Measurements from ENCODE around the gene CCDC149. TPM values are rescaled to one million over a fixed set of nuclear protein-coding genes. Genes with fewer than 3 reads are reported as not detected.
A peak's percentile ranks its signal among the peaks of the same experiment; 100 is the strongest.

Gene CCDC149
- total RNA-seq, 2 donors from 2014 or later: 4.9 to 5.5 TPM

DNA sequence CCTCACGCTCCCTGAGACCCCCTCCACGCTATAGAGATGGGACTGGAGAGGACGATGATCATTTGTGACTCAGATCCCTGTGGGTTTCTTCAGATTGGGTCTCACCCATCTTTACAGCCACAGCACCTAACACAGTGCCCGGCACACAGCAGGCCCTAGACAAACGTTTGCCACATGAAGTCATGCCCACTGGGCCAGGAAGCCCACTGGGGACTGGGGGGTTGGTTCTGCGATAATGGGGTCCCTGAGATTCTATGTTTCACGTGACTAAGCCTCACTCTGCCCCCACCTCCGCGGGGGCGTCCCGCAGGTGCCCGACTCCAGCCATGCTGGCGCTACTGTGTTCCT lies 113.7 kb downstream of the CCDC149 start:
- WGBS, 2 experiments (ENCODE audit: insufficient coverage in 1 of 2, insufficient read length in 1 of 2): 94 to 96% methylated on average over 7 to 13 of the region's 13 CpGs
- Histone ChIP-seq H3K4me3 (ENCODE audit: low read length) (no peak overlapping the region), H3K27me3 (ENCODE audit: control insufficient read depth, insufficient read depth, low read length, poor library complexity, severe bottlenecking) (peaks cover 70% of the 10 kb centered on the region), H3K9ac (ENCODE audit: extremely low read depth, low read length, poor library complexity, severe bottlenecking) (no peak overlapping the region), H3K4me1 (ENCODE audit: control insufficient read depth, insufficient read depth, low read length) (peaks cover 14% of the 10 kb centered on the region), H3K9me3 (ENCODE audit: control insufficient read depth, low read length) (no peaks in the 10 kb centered on the region), H3K27ac (ENCODE audit: low read depth, low read length) (no peak overlapping the region), H3K36me3 (ENCODE audit: control insufficient read depth, insufficient read depth, low read length) (no peaks in the 10 kb centered on the region)
- no peak overlapping the region for H3K27ac Mint-ChIP-seq
- DNase-seq: no peak
- no peak for TF ChIP-seq CTCF (conservative IDR thresholded peaks at IDR 0.05)
- H3K36me3 Mint-ChIP-seq (ENCODE audit: low read depth): no peaks in the 10 kb centered on the region
- peak overlapping the region; percentile 20 for H3K4me3 Mint-ChIP-seq
- H3K4me1 Mint-ChIP-seq: peaks cover 37% of the 10 kb centered on the region
- no peaks in the 10 kb centered on the region for H3K9me3 Mint-ChIP-seq
- peaks cover 96% of the 10 kb centered on the region for H3K27me3 Mint-ChIP-seq (ENCODE audit: insufficient read depth)

GRCh38 chr4:24798036-24798610 lies 114.7 kb downstream of the CCDC149 start:
- Mint-ChIP-seq H3K36me3 (ENCODE audit: low read depth) (no peaks in the 10 kb centered on the region), H3K27ac (no peak overlapping the region), H3K9me3 (no peaks in the 10 kb centered on the region), H3K4me1 (peaks cover 45% of the 10 kb centered on the region), H3K27me3 (ENCODE audit: insufficient read depth) (peaks cover 88% of the 10 kb centered on the region), H3K4me3 (no peak overlapping the region)
- Histone ChIP-seq H3K9ac (ENCODE audit: extremely low read depth, low read length, poor library complexity, severe bottlenecking) (no peak overlapping the region), H3K4me3 (ENCODE audit: low read length) (no peak overlapping the region), H3K27ac (ENCODE audit: low read depth, low read length) (no peak overlapping the region), H3K9me3 (ENCODE audit: control insufficient read depth, low read length) (no peaks in the 10 kb centered on the region), H3K4me1 (ENCODE audit: control insufficient read depth, insufficient read depth, low read length) (peaks cover 14% of the 10 kb centered on the region), H3K36me3 (ENCODE audit: control insufficient read depth, insufficient read depth, low read length) (no peaks in the 10 kb centered on the region), H3K27me3 (ENCODE audit: control insufficient read depth, insufficient read depth, low read length, poor library complexity, severe bottlenecking) (peaks cover 66% of the 10 kb centered on the region)
- no peak for DNase-seq
- 73 to 78% methylated on average over 3 to 5 of the region's 5 CpGs for WGBS, 2 experiments (ENCODE audit: insufficient coverage in 1 of 2, insufficient read length in 1 of 2)
- no peak for TF ChIP-seq CTCF (conservative IDR thresholded peaks at IDR 0.05)

DNA sequence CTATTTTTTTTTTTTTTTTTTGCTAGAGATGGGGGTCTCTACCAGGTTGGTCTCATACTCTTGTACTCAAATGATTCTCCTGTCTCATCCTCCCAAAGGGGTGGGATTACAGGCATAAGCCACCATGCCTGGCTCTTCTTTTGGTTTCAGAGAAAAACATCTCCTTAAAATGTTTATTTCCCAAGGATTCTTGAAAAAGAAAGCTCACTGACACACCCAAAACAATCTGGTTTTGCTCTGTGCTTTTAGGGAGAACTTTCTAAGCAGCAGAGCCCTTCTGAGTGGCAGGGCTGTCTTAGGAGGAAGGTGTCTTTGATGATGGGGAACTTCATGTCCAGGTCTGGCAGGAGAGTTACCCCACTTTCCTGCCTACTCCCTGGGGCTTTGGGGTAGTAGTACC lies 116.2 kb downstream of the CCDC149 start:
- peaks cover 52% of the 10 kb centered on the region for H3K27me3 ChIP-seq (ENCODE audit: control insufficient read depth, insufficient read depth, low read length, poor library complexity, severe bottlenecking)
- no peak overlapping the region for H3K27ac Mint-ChIP-seq
- no peaks in the 10 kb centered on the region for H3K9me3 ChIP-seq (ENCODE audit: control insufficient read depth, low read length)

More for the DNA sequence above, 116.2 kb downstream of the CCDC149 start:
- H3K27ac ChIP-seq (ENCODE audit: low read depth, low read length): no peak overlapping the region
- TF ChIP-seq CTCF (conservative IDR thresholded peaks at IDR 0.05): no peak
- Mint-ChIP-seq H3K9me3 (no peaks in the 10 kb centered on the region), H3K4me3 (no peak overlapping the region), H3K27me3 (ENCODE audit: insufficient read depth) (peaks cover 73% of the 10 kb centered on the region), H3K4me1 (peaks cover 46% of the 10 kb centered on the region), H3K36me3 (ENCODE audit: low read depth) (no peaks in the 10 kb centered on the region)
- H3K4me1 ChIP-seq (ENCODE audit: control insufficient read depth, insufficient read depth, low read length): peaks cover 17% of the 10 kb centered on the region
- no peak for DNase-seq
- H3K9ac ChIP-seq (ENCODE audit: extremely low read depth, low read length, poor library complexity, severe bottlenecking): no peak overlapping the region
- no peak overlapping the region for H3K4me3 ChIP-seq (ENCODE audit: low read length)
- no peaks in the 10 kb centered on the region for H3K36me3 ChIP-seq (ENCODE audit: control insufficient read depth, insufficient read depth, low read length)
